ENCODE results near the gene UMPS.
A peak's percentile ranks its signal among the peaks of the same experiment; 100 is the strongest.

Gene UMPS

DNA sequence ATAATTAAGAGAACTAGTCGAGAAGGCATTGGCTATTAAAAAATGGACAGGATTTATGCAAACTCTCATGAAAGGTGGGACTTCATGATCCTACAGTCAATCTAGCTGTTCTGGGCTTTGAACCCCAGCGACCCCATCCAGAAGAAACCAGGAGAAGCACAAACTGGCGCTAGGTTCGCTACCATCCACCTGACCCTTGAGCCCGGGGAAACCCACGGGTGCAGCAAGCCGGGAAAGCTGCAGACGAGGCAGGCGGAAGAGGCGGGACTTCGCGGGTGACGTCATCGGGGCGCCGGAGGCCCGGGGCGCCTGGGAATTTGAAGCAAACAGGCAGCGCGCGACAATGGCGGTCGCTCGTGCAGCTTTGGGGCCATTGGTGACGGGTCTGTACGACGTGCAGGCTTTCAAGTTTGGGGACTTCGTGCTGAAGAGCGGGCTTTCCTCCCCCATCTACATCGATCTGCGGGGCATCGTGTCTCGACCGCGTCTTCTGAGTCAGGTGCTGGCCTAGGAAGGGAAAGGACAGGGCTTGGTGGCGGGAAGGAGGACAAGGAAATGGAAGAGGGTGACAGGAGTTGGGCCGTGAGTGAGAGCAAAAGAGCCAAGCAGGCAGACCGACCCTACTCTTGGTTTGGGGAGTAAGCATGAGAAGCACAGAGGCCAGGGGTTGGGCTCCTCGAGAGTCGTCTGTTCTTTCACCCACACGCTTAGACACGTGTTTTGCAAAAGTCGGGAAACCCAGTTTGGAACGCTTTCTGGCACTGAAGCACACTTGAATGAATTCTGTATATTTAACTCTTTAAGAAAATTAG is at the start of gene UMPS:
Gene UMPS (plus strand): TSS at position 324 of the 812 bp plus-strand sequence. CDS start 20 bp downstream, at position 344.
- TF ChIP-seq CTCF (IDR thresholded peaks at IDR 0.05; ENCODE audit: control insufficient read depth, extremely low read depth, insufficient read depth) = no peak
- H3K4me3 ChIP-seq (ENCODE audit: low read depth, low read length) = peak within 1 kb of the TSS; percentile 90
- DNase-seq (ENCODE audit: low read depth) = peak; percentile 38

GRCh38 chr3:124680521-124680920 is 49.7 kb upstream of the UMPS start:
- no peak for TF ChIP-seq CTCF (IDR thresholded peaks at IDR 0.05; ENCODE audit: control insufficient read depth, extremely low read depth, insufficient read depth)
- no peak for DNase-seq (ENCODE audit: low read depth)

GRCh38 chr3:124682263-124682662 is 48.0 kb upstream of the UMPS start:
- TF ChIP-seq CTCF (IDR thresholded peaks at IDR 0.05; ENCODE audit: control insufficient read depth, extremely low read depth, insufficient read depth) = no peak
- no peak for DNase-seq (ENCODE audit: low read depth)
- H3K4me3 ChIP-seq (ENCODE audit: low read depth, low read length) = no peak overlapping the region

More at GRCh38 chr3:124680521-124680920, 49.7 kb upstream of the UMPS start:
- no peak overlapping the region for H3K4me3 ChIP-seq (ENCODE audit: low read depth, low read length)

GRCh38 chr3:124684459-124684858 is 45.8 kb upstream of the UMPS start:
- no peak for DNase-seq (ENCODE audit: low read depth)
- TF ChIP-seq CTCF (IDR thresholded peaks at IDR 0.05; ENCODE audit: control insufficient read depth, extremely low read depth, insufficient read depth) = no peak
- no peak overlapping the region for H3K4me3 ChIP-seq (ENCODE audit: low read depth, low read length)

- DNase-seq (ENCODE audit: low read depth) = no peak
- TF ChIP-seq CTCF (IDR thresholded peaks at IDR 0.05; ENCODE audit: control insufficient read depth, extremely low read depth, insufficient read depth) = no peak
- H3K4me3 ChIP-seq (ENCODE audit: low read depth, low read length) = no peak overlapping the region
Observed at GRCh38 chr3:124685067-124685466, 45.2 kb upstream of the UMPS start.

DNA sequence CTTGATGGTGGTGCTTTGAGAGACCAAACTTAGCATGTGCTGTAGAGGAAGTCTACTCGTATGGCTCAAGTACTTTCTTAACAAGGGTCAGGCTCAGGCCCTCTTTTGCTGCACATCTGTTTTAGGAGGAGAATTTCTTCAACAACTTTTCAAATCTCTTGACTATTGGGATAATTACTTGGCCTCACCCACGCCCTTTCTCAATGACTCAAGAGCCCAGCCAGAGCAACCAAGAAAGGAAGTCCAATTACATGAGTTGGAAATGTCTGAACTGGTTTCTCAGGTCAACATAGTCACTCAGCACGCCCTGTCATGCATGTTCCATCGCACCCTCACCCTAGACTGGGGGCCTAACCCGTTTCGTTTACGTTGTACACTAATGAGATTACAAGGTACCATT is 44.8 kb upstream of the UMPS start:
- no peak overlapping the region for H3K4me3 ChIP-seq (ENCODE audit: low read depth, low read length)
- TF ChIP-seq CTCF (IDR thresholded peaks at IDR 0.05; ENCODE audit: control insufficient read depth, extremely low read depth, insufficient read depth) = no peak
- no peak for DNase-seq (ENCODE audit: low read depth)
